IMR-90 (cell line): Measurements from ENCODE around the gene DNAH6. TPM values are rescaled to one million over a fixed set of nuclear protein-coding genes. Genes with fewer than 3 reads are reported as not detected.

Experiments
- ATAC-seq: fragments of 200-7000 bp; cut with Tn5 transposase; 2 replicates; pipeline ENCODE4 v1.9.1; 2020; ENCODE audit warnings: low read depth, mild to moderate bottlenecking, moderate library complexity
- BruUV-seq: library from RNA; stranded (reverse); fragments of 400-500 nt; replicated peaks from 2 replicates; lab custom pipeline; 2021; lab: Mats Ljungman, UMichigan
- CTCF ChIA-PET: fragments of 300-600 bp; formaldehyde crosslinking; extraction: SDS; loops from one replicate; lab custom pipeline; 2021; ENCODE audit warnings: antibody characterized with exemption; lab: Yijun Ruan, JAX
- POLR2A ChIA-PET: fragments of 300-600 bp; sonication (Branson Sonifier 250); formaldehyde crosslinking; loops from one replicate; lab custom pipeline; 2022; ENCODE audit warnings: antibody characterized with exemption; ENCODE audit not compliant: unreplicated experiment; lab: Charles Lee
- DNase-seq: peaks from one replicate; pipeline ENCODE4 v3.0.0; 2013
- H2AFZ ChIP-seq: replicated peaks from 2 replicates; pipeline ENCODE3; 2013; ENCODE audit warnings: low read length, mild to moderate bottlenecking; ENCODE audit not compliant: poor library complexity
- H2AK5ac ChIP-seq: 2 replicates; pipeline ENCODE4 v1.6.1; 2013; ENCODE audit warnings: low read depth, low read length, inconsistent platforms
- H2AK9ac ChIP-seq: replicated peaks from 2 replicates; pipeline ENCODE3; 2013; ENCODE audit warnings: mild to moderate bottlenecking, low read depth, low read length, moderate library complexity; ENCODE audit not compliant: poor library complexity
- H2BK120ac ChIP-seq: 2 replicates; pipeline ENCODE4 v1.6.1; 2013; ENCODE audit warnings: low read depth, low read length, inconsistent platforms
- H2BK15ac ChIP-seq: 3 replicates; pipeline ENCODE4 v1.6.1; 2013; ENCODE audit warnings: low read depth, low read length, inconsistent platforms
- H2BK20ac ChIP-seq: 2 replicates; pipeline ENCODE4 v1.6.1; 2013; ENCODE audit warnings: low read depth, mild to moderate bottlenecking, inconsistent platforms, low read length, moderate library complexity
- H2BK5ac ChIP-seq: 2 replicates; pipeline ENCODE4 v1.6.1; 2013; ENCODE audit warnings: mild to moderate bottlenecking, low read depth, low read length, inconsistent platforms; ENCODE audit not compliant: poor library complexity, severe bottlenecking
- H3K14ac ChIP-seq: replicated peaks from 2 replicates; pipeline ENCODE4 v1.6.1; 2013; ENCODE audit warnings: low read depth, low read length, inconsistent platforms
- H3K18ac ChIP-seq: 2 replicates; pipeline ENCODE4 v1.6.1; 2013; ENCODE audit warnings: low read depth, low read length, control low read depth
- H3K23ac ChIP-seq: 2 replicates; pipeline ENCODE4 v1.6.1; 2013; ENCODE audit warnings: low read depth, low read length, inconsistent platforms
- H3K27ac ChIP-seq: 2 replicates; pipeline ENCODE4 v1.5.1; 2013; ENCODE audit warnings: mild to moderate bottlenecking, control low read depth, low read length; ENCODE audit not compliant: insufficient read depth
- H3K27me3 ChIP-seq: 2 replicates; pipeline ENCODE4 v1.6.1; 2013; ENCODE audit warnings: low read length; ENCODE audit not compliant: control insufficient read depth, insufficient read depth
- H3K36me3 ChIP-seq: 2 replicates; pipeline ENCODE4 v1.6.1; 2013; ENCODE audit warnings: low read length, mixed read lengths; ENCODE audit not compliant: control insufficient read depth, insufficient read depth
- H3K4ac ChIP-seq: 2 replicates; pipeline ENCODE4 v1.6.1; 2013; ENCODE audit warnings: low read depth, low read length, inconsistent platforms
- H3K4me1 ChIP-seq: 2 replicates; pipeline ENCODE4 v1.6.1; 2013; ENCODE audit warnings: low read length, mixed read lengths; ENCODE audit not compliant: control insufficient read depth, insufficient read depth
- H3K4me2 ChIP-seq: 2 replicates; pipeline ENCODE4 v1.6.1; 2013; ENCODE audit warnings: low read depth, mild to moderate bottlenecking, control low read depth, low read length, moderate library complexity
- H3K4me3 ChIP-seq: 2 replicates; pipeline ENCODE4 v1.5.1; 2013; ENCODE audit warnings: low read depth, mild to moderate bottlenecking, control low read depth, low read length, moderate library complexity; ENCODE audit not compliant: insufficient read depth
- H3K56ac ChIP-seq: 2 replicates; pipeline ENCODE4 v1.6.1; 2013; ENCODE audit warnings: low read length, inconsistent platforms; ENCODE audit not compliant: insufficient read depth; ENCODE audit errors: extremely low read depth
- H3K79me1 ChIP-seq, 2 experiments: 2 replicates each; pipeline ENCODE4 v1.6.1; 2013; ENCODE audit warnings: low read length in 2 of 2, inconsistent platforms in 1 of 2, low read depth in 1 of 2
- H3K9ac ChIP-seq: 2 replicates; pipeline ENCODE4 v1.6.1; 2013; ENCODE audit warnings: low read depth, low read length, control low read depth
- H3K9me1 ChIP-seq: 2 replicates; pipeline ENCODE4 v1.6.1; 2013; ENCODE audit warnings: low read length, inconsistent platforms; ENCODE audit not compliant: insufficient read depth
- H3K9me3 ChIP-seq: 2 replicates; pipeline ENCODE4 v1.6.1; 2013; ENCODE audit warnings: low read length; ENCODE audit not compliant: control insufficient read depth, insufficient read depth
- H4K20me1 ChIP-seq: 2 replicates; pipeline ENCODE4 v1.6.1; 2013; ENCODE audit warnings: low read length, inconsistent platforms; ENCODE audit not compliant: insufficient read depth
- H4K5ac ChIP-seq: 2 replicates; pipeline ENCODE4 v1.6.1; 2013; ENCODE audit warnings: mild to moderate bottlenecking, low read depth, low read length, control low read depth
- H4K8ac ChIP-seq, 2 experiments: 2 replicates each; pipeline ENCODE4 v1.6.1; 2013; ENCODE audit warnings: low read depth in 2 of 2, low read length in 2 of 2, control low read depth in 1 of 2, inconsistent platforms in 1 of 2
- H4K91ac ChIP-seq: 2 replicates; pipeline ENCODE4 v1.6.1; 2013; ENCODE audit warnings: low read depth, low read length, inconsistent platforms; ENCODE audit not compliant: insufficient read depth
- CHD1 ChIP-seq: IDR thresholded peaks from 2 replicates; pipeline ENCODE4 v1.6.1; 2012; ENCODE audit warnings: low read depth, low read length, improper control_type of control experiment
- MAZ ChIP-seq: IDR thresholded peaks from 2 replicates; pipeline ENCODE4 v1.6.1; 2012; ENCODE audit warnings: low read depth, mild to moderate bottlenecking, low read length, improper control_type of control experiment, moderate library complexity, borderline replicate concordance
- MXI1 ChIP-seq: IDR thresholded peaks from 2 replicates; pipeline ENCODE4 v1.6.1; 2012; ENCODE audit warnings: low read depth, mild to moderate bottlenecking, low read length, moderate library complexity, borderline replicate concordance
- NFE2L2 ChIP-seq: fragments of 150-350 bp; IDR thresholded peaks from 2 replicates; pipeline ENCODE4 v1.6.1; 2016; ENCODE audit warnings: low read depth, mild to moderate bottlenecking, low read length
- POLR2A ChIP-seq: IDR thresholded peaks from 2 replicates; pipeline ENCODE4 v1.6.1; 2012; ENCODE audit warnings: mild to moderate bottlenecking, low read depth, low read length
- WGBS, 2 experiments: methylation state at CpG; one replicate each; pipeline versions ENCODE4 v1.1.5 to v1.1.7; 2013; ENCODE audit warnings: missing lambda C conversion rate in 2 of 2; ENCODE audit not compliant: insufficient read length in 1 of 2; ENCODE audit errors: extremely low coverage in 2 of 2; 5-methylcytosine and 5-hydroxymethylcytosine counted together
- dilution Hi-C: fragments of 300-500 bp; cut with HindIII; formaldehyde crosslinking; loops from one replicate; pipeline ENCODE4 v1.14.3; 2018; ENCODE audit warnings: low sequenced_read_pairs; ENCODE audit not compliant: unreplicated experiment
- in situ Hi-C: fragments of 300-500 bp; cut with MboI; formaldehyde crosslinking; loops from 3 replicates; pipeline ENCODE4 v1.14.3; 2019; ENCODE audit warnings: low sequenced_read_pairs, inconsistent platforms, mixed read lengths
- intact Hi-C: fragments of 100-400 bp; cut with micrococcal nuclease; formaldehyde crosslinking; loops from 2 replicates; pipeline ENCODE4 v1.10.0; 2022
- polyA plus RNA-seq, 3 experiments: library from polyadenylated mRNA; depleted of rRNA; stranded (reverse); fragments of >200 nt; gene quantifications; 2 replicates each; pipeline ENCODE4 v1.2.3, GENCODE V29; 2012; ENCODE audit warnings: low replicate concordance in 1 of 3
- total RNA-seq: library from RNA; depleted of rRNA; stranded (reverse); fragments of >200 nt; gene quantifications from 2 replicates; pipeline ENCODE4 v1.2.3, GENCODE V29; 2012

Gene DNAH6
- total and polyA plus RNA-seq, 2 of the 4 experiments (the other 2 are of a cell fraction): under 0.01 to 0.07 TPM

DNA sequence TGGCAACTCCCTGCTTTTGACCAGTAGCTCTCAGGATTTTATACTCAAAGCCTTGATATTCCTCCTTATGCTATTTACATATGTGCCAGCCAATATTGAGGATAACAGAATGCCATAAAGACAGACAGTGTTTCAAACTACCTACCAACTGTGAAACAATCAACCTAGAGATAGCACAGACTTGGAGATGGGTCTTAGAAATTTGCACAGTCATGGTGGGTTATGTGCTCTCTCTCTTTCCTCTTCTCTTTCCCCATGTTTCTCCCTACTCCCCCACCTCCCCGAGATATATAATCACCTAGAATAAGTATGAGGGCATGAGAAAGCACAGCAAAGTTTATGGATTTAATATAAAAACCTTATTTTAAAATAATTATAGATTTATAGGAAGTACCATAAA lies 33.0 kb upstream of the DNAH6 start:
- Histone ChIP-seq H2BK5ac (no peak overlapping the region), H2AFZ (no peak overlapping the region), H4K5ac (no peak overlapping the region), H3K27ac (no peak overlapping the region), H3K4ac (no peak overlapping the region), H4K20me1 (no peaks in the 10 kb centered on the region), H3K23ac (no peak overlapping the region), H2BK120ac (no peak overlapping the region), H3K79me1 (no peaks in the 10 kb centered on the region), H4K8ac (no peak overlapping the region), H3K9me3 (no peaks in the 10 kb centered on the region), H2BK15ac (no peak overlapping the region), H2BK20ac (no peak overlapping the region), H4K91ac (no peak overlapping the region), H3K14ac (no peak overlapping the region), H3K4me3 (no peak overlapping the region), H3K36me3 (no peaks in the 10 kb centered on the region), H2AK9ac (no peak overlapping the region), H3K9me1 (peaks cover 11% of the 10 kb centered on the region), H3K9ac (no peak overlapping the region), H3K4me2 (no peak overlapping the region), H3K18ac (no peak overlapping the region), H3K4me1 (peaks cover 9% of the 10 kb centered on the region), H2AK5ac (no peak overlapping the region), H3K27me3 (no peaks in the 10 kb centered on the region), H3K56ac (no peak overlapping the region)
- no CpG with 5 or more reads among the region's 1 CpG for WGBS, 2 experiments
- BruUV-seq: no TSS peak
- intact Hi-C loops (no loop called here), dilution Hi-C loops (no loop called here), in situ Hi-C loops (loop anchor here (25.0 kb wide), 1 partner anchor 804 kb away; no protein-coding TSS in a partner anchor)
- ATAC-seq (no peak), DNase-seq (no peak)
- CTCF ChIA-PET: no interaction called here
- TF ChIP-seq MAZ: no peak
- no peak for TF ChIP-seq MXI1
- TF ChIP-seq NFE2L2: peak; percentile 80
- no peak for TF ChIP-seq POLR2A
- no peak for TF ChIP-seq CHD1
- POLR2A ChIA-PET: no interaction called here
